ENCODE data around the gene FOXO3.

FOXO3 gene

DNA sequence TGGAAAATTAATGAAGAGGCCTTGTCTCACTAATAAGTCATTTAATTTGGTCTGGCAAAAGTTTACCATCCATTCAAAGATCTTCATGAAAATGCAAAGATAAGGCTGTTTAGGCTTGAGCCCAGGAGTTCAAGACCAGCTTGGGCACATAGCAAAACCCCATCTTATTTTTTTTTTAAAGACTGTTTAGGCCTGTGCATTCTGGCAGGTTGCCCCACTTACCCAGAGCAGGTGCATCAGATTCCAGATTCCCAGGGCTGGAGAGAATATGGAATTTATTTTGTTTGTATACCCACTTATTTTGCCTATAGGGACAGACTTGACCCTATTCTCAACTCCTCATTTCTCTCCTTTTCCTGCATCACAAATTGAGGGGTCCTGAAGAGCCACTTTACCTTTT lies 5.7 kb downstream of the FOXO3 start:
- TF ChIP-seq, protein P1, sequence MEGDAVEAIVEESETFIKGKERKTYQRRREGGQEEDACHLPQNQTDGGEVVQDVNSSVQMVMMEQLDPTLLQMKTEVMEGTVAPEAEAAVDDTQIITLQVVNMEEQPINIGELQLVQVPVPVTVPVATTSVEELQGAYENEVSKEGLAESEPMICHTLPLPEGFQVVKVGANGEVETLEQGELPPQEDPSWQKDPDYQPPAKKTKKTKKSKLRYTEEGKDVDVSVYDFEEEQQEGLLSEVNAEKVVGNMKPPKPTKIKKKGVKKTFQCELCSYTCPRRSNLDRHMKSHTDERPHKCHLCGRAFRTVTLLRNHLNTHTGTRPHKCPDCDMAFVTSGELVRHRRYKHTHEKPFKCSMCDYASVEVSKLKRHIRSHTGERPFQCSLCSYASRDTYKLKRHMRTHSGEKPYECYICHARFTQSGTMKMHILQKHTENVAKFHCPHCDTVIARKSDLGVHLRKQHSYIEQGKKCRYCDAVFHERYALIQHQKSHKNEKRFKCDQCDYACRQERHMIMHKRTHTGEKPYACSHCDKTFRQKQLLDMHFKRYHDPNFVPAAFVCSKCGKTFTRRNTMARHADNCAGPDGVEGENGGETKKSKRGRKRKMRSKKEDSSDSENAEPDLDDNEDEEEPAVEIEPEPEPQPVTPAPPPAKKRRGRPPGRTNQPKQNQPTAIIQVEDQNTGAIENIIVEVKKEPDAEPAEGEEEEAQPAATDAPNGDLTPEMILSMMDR (IDR thresholded peaks at IDR 0.05; ENCODE audit: control insufficient read depth, extremely low read depth, insufficient read depth) = no peak
- no peak overlapping the region for H3K4me3 ChIP-seq (ENCODE audit: low read depth, low read length)
- no peak for DNase-seq (ENCODE audit: low read depth)

DNA sequence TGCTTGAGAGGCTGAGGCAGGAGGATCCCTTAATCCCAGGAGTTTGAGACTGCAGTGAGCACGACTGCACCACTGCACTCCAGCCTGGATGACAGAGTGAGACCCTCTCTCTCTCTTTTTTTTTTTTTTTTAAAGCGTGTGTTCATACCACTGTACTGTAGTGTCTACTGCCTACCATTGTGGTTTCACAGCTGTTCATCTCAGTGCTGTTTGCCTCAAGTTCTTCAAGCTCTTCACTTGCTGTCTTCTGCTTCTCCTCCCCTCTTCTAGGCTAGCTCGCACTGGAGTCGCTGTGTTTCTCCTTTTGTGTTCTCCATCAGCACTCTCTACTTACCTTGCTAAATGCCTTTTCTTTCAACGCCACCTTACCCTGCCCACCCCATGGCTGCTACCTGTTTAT lies 7.4 kb downstream of the FOXO3 start:
- DNase-seq (ENCODE audit: low read depth) = no peak
- TF ChIP-seq, protein P1 (IDR thresholded peaks at IDR 0.05; ENCODE audit: control insufficient read depth, extremely low read depth, insufficient read depth) = no peak
- no peak overlapping the region for H3K4me3 ChIP-seq (ENCODE audit: low read depth, low read length)

DNA sequence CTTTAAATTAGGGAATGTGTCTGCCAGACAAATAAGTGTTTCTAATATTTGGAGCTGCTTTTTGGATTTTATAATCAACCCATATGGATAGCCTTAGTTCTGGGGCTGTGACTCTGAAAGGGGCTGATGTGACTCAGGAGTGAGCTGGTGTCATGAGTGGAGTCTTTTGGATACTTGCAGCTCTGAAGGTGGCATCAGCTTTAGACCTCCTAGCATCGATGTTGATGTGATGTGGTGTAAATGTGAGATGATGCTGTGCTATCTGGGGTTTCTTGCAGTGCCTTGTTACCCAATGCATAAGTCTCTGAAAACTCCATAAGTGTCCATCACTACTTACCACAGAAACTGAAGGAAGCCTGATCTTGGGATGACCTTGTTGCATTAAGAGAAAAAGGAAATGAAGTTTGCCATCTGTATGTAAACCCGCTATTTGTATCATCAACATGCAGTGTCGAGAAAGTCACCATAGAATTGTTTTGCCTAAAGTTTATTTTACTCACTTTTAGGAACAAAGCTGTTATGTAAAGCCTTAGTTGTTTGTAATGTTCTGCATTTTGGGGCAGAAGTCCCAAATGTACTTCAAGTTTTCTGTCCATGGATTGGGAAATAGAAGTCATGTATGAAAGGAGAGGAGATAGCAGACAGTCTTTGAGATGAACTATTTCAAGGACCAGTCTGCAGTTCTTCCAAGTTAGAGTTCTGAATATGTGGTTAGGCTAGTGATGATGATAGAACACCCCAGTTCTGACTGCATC lies 8.0 kb downstream of the FOXO3 start:
- H3K4me3 ChIP-seq (ENCODE audit: low read depth, low read length) = no peak overlapping the region
- no peak for DNase-seq (ENCODE audit: low read depth)
- TF ChIP-seq, protein P1 (IDR thresholded peaks at IDR 0.05; ENCODE audit: control insufficient read depth, extremely low read depth, insufficient read depth) = no peak

DNA sequence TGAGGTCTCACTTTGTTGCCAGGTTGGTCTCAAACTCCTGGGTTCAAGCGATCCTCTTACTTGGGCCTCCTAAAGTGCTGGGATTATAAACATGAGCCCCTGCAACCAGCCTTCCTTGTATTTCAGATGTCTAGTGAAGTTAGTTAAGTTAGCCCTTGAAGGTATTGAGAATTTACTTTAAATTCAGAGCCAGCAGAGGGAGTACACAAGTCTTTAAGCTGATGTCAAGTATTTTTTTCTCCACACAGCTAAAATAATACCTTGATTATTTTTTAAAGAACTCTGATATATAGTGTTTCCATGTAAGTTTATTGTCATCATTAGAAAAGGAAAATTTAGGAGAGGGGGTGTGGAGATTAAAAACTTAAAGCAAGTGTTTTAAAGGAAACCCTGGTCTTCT lies 9.8 kb downstream of the FOXO3 start:
- H3K4me3 ChIP-seq (ENCODE audit: low read depth, low read length) = no peak overlapping the region
- DNase-seq (ENCODE audit: low read depth) = no peak
- TF ChIP-seq, protein P1 (IDR thresholded peaks at IDR 0.05; ENCODE audit: control insufficient read depth, extremely low read depth, insufficient read depth) = no peak

DNA sequence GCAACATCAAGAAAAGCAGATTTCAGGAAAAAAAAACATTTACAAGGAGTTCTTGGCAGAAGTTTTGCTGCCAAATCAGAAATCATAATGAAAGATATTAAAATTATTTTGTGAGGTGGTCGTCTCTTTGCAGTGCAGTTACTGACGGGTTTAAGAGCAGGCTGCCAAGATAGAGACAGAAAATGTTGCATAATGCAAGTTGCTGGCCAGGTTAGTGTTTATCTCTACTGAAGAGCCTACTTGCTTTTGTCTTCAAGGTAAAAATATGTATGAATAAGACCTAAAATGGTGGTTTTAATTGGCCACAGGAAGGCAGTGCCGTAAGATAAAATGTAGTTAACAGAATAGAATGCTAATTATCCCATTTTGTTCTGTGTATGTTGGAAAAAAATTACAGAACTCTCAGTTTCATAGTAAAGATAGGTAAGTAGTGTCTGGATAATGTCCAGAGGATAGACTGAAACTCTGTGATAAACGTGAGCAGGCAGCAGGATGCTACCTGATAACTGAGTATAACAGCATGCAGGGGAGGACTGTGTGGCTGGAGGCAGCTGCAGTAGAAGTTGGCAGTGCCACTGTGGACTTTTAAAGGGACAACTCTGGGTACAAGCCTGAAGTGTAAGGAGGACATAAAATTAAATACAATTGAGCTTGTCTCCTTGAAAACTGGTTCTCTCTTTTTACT lies 13.9 kb downstream of the FOXO3 start:
- H3K4me3 ChIP-seq (ENCODE audit: low read depth, low read length) = no peak overlapping the region
- TF ChIP-seq, protein P1 (IDR thresholded peaks at IDR 0.05; ENCODE audit: control insufficient read depth, extremely low read depth, insufficient read depth) = no peak
- no peak for DNase-seq (ENCODE audit: low read depth)

DNA sequence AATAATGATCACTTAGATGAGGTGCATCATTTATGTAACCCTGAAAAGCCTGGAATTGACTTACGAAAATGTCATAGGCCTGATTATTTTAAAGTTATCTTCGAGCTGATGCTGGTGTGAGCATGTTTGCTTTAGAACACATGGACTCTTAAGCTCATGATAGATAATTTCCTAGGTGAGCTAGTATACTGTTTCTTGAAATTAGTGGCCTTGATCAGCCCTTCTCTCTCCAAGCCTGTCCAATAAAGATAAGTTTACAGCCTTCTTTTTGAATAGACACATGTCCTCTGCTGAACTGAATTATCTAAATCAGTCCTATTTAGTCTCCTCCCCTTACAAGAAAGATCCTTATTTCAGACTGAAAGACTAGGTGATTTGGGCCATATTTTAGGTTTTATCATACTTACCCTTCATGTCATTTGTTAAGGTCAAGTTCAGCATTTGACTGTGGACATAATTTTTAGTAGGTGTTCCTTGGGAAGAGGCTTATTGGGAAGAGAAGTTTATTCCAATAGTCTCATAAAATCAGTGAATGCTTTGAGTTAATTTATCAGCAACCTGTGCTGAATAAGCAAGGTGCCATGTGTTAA lies 15.3 kb downstream of the FOXO3 start:
- no peak for DNase-seq (ENCODE audit: low read depth)
- TF ChIP-seq, protein P1 (IDR thresholded peaks at IDR 0.05; ENCODE audit: control insufficient read depth, extremely low read depth, insufficient read depth) = no peak
- no peak overlapping the region for H3K4me3 ChIP-seq (ENCODE audit: low read depth, low read length)

Data from LNCaP clone FGC (cell line).